ENCODE measurements around the gene PTGER2. TPM values are rescaled to one million over a fixed set of nuclear protein-coding genes. Genes with fewer than 3 reads are reported as not detected.

Gene PTGER2
- total RNA-seq, result 2.9 and 3.3 TPM in 2 replicates

- Histone ChIP-seq H3K4me3 (ENCODE audit: insufficient read depth, low read length) (peak within 1 kb of the TSS; percentile 81), H3K79me2 (ENCODE audit: insufficient read depth, low read length) (peaks cover 35% of the 10 kb centered on the region), H3K4me1 (ENCODE audit: insufficient read depth, low read length) (peaks cover 44% of the 10 kb centered on the region), H2AFZ (ENCODE audit: low read length) (peak within 1 kb of the TSS; percentile 91), H3K9me3 (ENCODE audit: low read depth, low read length) (no peaks in the 10 kb centered on the region), H4K20me1 (ENCODE audit: insufficient read depth, low read length) (peaks cover 4% of the 10 kb centered on the region), H3K27ac (ENCODE audit: low read depth, low read length) (peak within 1 kb of the TSS; percentile 75), H3K27me3 (ENCODE audit: insufficient read depth, low read length) (no peaks in the 10 kb centered on the region), H3K36me3 (ENCODE audit: insufficient read depth, low read length) (no peaks in the 10 kb centered on the region), H3K4me2 (ENCODE audit: insufficient read depth, low read length) (peak within 1 kb of the TSS; percentile 86)
- DNase-seq (ENCODE audit: insufficient read length, low spot score, missing footprints), result peak; percentile 95
- TF ChIP-seq, protein P1, sequence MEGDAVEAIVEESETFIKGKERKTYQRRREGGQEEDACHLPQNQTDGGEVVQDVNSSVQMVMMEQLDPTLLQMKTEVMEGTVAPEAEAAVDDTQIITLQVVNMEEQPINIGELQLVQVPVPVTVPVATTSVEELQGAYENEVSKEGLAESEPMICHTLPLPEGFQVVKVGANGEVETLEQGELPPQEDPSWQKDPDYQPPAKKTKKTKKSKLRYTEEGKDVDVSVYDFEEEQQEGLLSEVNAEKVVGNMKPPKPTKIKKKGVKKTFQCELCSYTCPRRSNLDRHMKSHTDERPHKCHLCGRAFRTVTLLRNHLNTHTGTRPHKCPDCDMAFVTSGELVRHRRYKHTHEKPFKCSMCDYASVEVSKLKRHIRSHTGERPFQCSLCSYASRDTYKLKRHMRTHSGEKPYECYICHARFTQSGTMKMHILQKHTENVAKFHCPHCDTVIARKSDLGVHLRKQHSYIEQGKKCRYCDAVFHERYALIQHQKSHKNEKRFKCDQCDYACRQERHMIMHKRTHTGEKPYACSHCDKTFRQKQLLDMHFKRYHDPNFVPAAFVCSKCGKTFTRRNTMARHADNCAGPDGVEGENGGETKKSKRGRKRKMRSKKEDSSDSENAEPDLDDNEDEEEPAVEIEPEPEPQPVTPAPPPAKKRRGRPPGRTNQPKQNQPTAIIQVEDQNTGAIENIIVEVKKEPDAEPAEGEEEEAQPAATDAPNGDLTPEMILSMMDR (IDR thresholded peaks at IDR 0.05; ENCODE audit: extremely low read depth, low read depth, low read length), result no peak
These were observed at the start of gene PTGER2 for GRCh38 chr14:52313903-52314594. TSS of gene PTGER2 (plus strand) at chr14:52314312. CDS start at chr14:52314549, 237 bp downstream.

GRCh38 chr14:52265253-52265652 is 48.9 kb upstream of the PTGER2 start:
- no peak overlapping the region for H3K4me2 ChIP-seq (ENCODE audit: insufficient read depth, low read length)
- TF ChIP-seq, protein P1 (IDR thresholded peaks at IDR 0.05; ENCODE audit: extremely low read depth, low read depth, low read length), result no peak
- no peaks in the 10 kb centered on the region for H3K36me3 ChIP-seq (ENCODE audit: insufficient read depth, low read length)
- peaks cover 31% of the 10 kb centered on the region for H3K4me1 ChIP-seq (ENCODE audit: insufficient read depth, low read length)
- no peak for DNase-seq (ENCODE audit: insufficient read length, low spot score, missing footprints)
- no peak overlapping the region for H2AFZ ChIP-seq (ENCODE audit: low read length)
- H3K27ac ChIP-seq (ENCODE audit: low read depth, low read length), result no peak overlapping the region
- no peaks in the 10 kb centered on the region for H3K9me3 ChIP-seq (ENCODE audit: low read depth, low read length)
- no peak overlapping the region for H3K4me3 ChIP-seq (ENCODE audit: insufficient read depth, low read length)
- H4K20me1 ChIP-seq (ENCODE audit: insufficient read depth, low read length), result peaks cover 6% of the 10 kb centered on the region
- no peaks in the 10 kb centered on the region for H3K79me2 ChIP-seq (ENCODE audit: insufficient read depth, low read length)
- peaks cover 19% of the 10 kb centered on the region for H3K27me3 ChIP-seq (ENCODE audit: insufficient read depth, low read length)

GRCh38 chr14:52266179-52266578 is 47.9 kb upstream of the PTGER2 start:
- Histone ChIP-seq H3K27ac (ENCODE audit: low read depth, low read length) (peak overlapping the region; percentile 89), H3K79me2 (ENCODE audit: insufficient read depth, low read length) (no peaks in the 10 kb centered on the region), H2AFZ (ENCODE audit: low read length) (peak overlapping the region; percentile 74), H3K36me3 (ENCODE audit: insufficient read depth, low read length) (no peaks in the 10 kb centered on the region), H3K4me2 (ENCODE audit: insufficient read depth, low read length) (peak overlapping the region; percentile 83), H3K27me3 (ENCODE audit: insufficient read depth, low read length) (peaks cover 19% of the 10 kb centered on the region), H3K4me1 (ENCODE audit: insufficient read depth, low read length) (peaks cover 31% of the 10 kb centered on the region), H4K20me1 (ENCODE audit: insufficient read depth, low read length) (peaks cover 6% of the 10 kb centered on the region), H3K9me3 (ENCODE audit: low read depth, low read length) (no peaks in the 10 kb centered on the region), H3K4me3 (ENCODE audit: insufficient read depth, low read length) (peak overlapping the region; percentile 67)
- TF ChIP-seq, protein P1 (IDR thresholded peaks at IDR 0.05; ENCODE audit: extremely low read depth, low read depth, low read length), result no peak
- DNase-seq (ENCODE audit: insufficient read length, low spot score, missing footprints), result peak; percentile 92

- Histone ChIP-seq H3K36me3 (ENCODE audit: insufficient read depth, low read length) (no peaks in the 10 kb centered on the region), H3K27me3 (ENCODE audit: insufficient read depth, low read length) (peaks cover 19% of the 10 kb centered on the region), H3K4me2 (ENCODE audit: insufficient read depth, low read length) (peak overlapping the region; percentile 83), H4K20me1 (ENCODE audit: insufficient read depth, low read length) (peaks cover 6% of the 10 kb centered on the region), H3K4me1 (ENCODE audit: insufficient read depth, low read length) (peaks cover 31% of the 10 kb centered on the region), H3K79me2 (ENCODE audit: insufficient read depth, low read length) (no peaks in the 10 kb centered on the region), H3K4me3 (ENCODE audit: insufficient read depth, low read length) (peak overlapping the region; percentile 67), H3K9me3 (ENCODE audit: low read depth, low read length) (no peaks in the 10 kb centered on the region), H3K27ac (ENCODE audit: low read depth, low read length) (peak overlapping the region; percentile 89), H2AFZ (ENCODE audit: low read length) (peak overlapping the region; percentile 74)
- TF ChIP-seq, protein P1 (IDR thresholded peaks at IDR 0.05; ENCODE audit: extremely low read depth, low read depth, low read length), result no peak
- peak; percentile 92 for DNase-seq (ENCODE audit: insufficient read length, low spot score, missing footprints)
These were observed 47.3 kb upstream of the PTGER2 start for GRCh38 chr14:52266782-52267181.

Data from osteoblast (primary cell).